A673 (cell line): ENCODE measurements around the gene XRCC1. TPM values are rescaled to one million over a fixed set of nuclear protein-coding genes. Genes with fewer than 3 reads are reported as not detected.

Source experiments
- BruUV-seq: library from RNA; stranded (reverse); fragments of 400-500 nt; replicated peaks from 2 replicates; lab custom pipeline; 2021; lab: Mats Ljungman, UMichigan
- CTCF ChIA-PET: fragments of 300-600 bp; sonication (Branson Sonifier 250); formaldehyde crosslinking; loops from one replicate; lab custom pipeline; 2022; ENCODE audit warnings: antibody characterized with exemption; lab: Charles Lee
- POLR2A ChIA-PET: fragments of 300-600 bp; sonication (Branson Sonifier 250); formaldehyde crosslinking; loops from one replicate; lab custom pipeline; 2022; ENCODE audit warnings: antibody characterized with exemption; ENCODE audit not compliant: low non-redundant PET; lab: Charles Lee
- DNase-seq: peaks from one replicate; pipeline ENCODE4 v3.0.0-alpha.2; 2015; ENCODE audit warnings: low spot score
- H3K27ac ChIP-seq: fragments of 200-600 bp; sonication (generic); 2 replicates; pipeline ENCODE4 v1.5.1; 2016; ENCODE audit warnings: mixed run types, low read depth, mild to moderate bottlenecking, mixed read lengths, antibody characterized with exemption, low read length; ENCODE audit not compliant: poor library complexity, severe bottlenecking
- H3K27me3 ChIP-seq: fragments of 200-600 bp; sonication (generic); replicated peaks from 2 replicates; pipeline ENCODE4 v1.6.1; 2017; ENCODE audit warnings: mixed run types, low read depth, mild to moderate bottlenecking, mixed read lengths, antibody characterized with exemption, low read length; ENCODE audit not compliant: insufficient read depth, poor library complexity
- H3K36me3 ChIP-seq: fragments of 200-600 bp; sonication (generic); 2 replicates; pipeline ENCODE4 v1.6.1; 2016; ENCODE audit warnings: mixed run types, mild to moderate bottlenecking, mixed read lengths, antibody characterized with exemption, low read length; ENCODE audit not compliant: insufficient read depth, poor library complexity, severe bottlenecking
- H3K4me1 ChIP-seq: fragments of 200-600 bp; sonication (generic); 2 replicates; pipeline ENCODE4 v1.6.1; 2017; ENCODE audit warnings: mixed run types, mild to moderate bottlenecking, mixed read lengths, antibody characterized with exemption, low read length; ENCODE audit not compliant: insufficient read depth, poor library complexity, severe bottlenecking
- H3K4me3 ChIP-seq: fragments of 200-600 bp; sonication (generic); 2 replicates; pipeline ENCODE4 v1.5.1; 2016; ENCODE audit warnings: low read depth, mixed run types, mild to moderate bottlenecking, mixed read lengths, low read length; ENCODE audit not compliant: poor library complexity, severe bottlenecking
- H3K9me3 ChIP-seq: fragments of 200-600 bp; sonication (generic); 2 replicates; pipeline ENCODE4 v1.6.1; 2016; ENCODE audit warnings: mixed run types, low read depth, mild to moderate bottlenecking, mixed read lengths, antibody characterized with exemption, low read length; ENCODE audit not compliant: poor library complexity, severe bottlenecking
- EZH2 ChIP-seq: fragments of 200-600 bp; sonication (generic); IDR thresholded peaks from 2 replicates; pipeline ENCODE4 v1.6.1; 2017; ENCODE audit warnings: borderline replicate concordance, low read depth, mild to moderate bottlenecking, mixed read lengths, antibody characterized with exemption, low read length; ENCODE audit not compliant: poor library complexity, severe bottlenecking
- intact Hi-C: fragments of 100-400 bp; cut with micrococcal nuclease; formaldehyde crosslinking; loops from one replicate; pipeline ENCODE4 v1.10.0; 2022; ENCODE audit not compliant: unreplicated experiment
- total RNA-seq: library from RNA; stranded (reverse); gene quantifications from 2 replicates; pipeline ENCODE4 v1.2.3, GENCODE V29; 2021
- TF ChIP-seq, protein P1 (sequence below): fragments of 300-800, 200-600 bp; sonication (generic); conservative IDR thresholded peaks from 2 replicates; pipeline ENCODE4 v1.5.1; 2017; ENCODE audit warnings: low read depth, mild to moderate bottlenecking, antibody characterized with exemption, low read length, moderate library complexity, mixed read lengths

The XRCC1 gene
- total RNA-seq, 1 experiment from 2014 or later = 69.4 TPM

DNA sequence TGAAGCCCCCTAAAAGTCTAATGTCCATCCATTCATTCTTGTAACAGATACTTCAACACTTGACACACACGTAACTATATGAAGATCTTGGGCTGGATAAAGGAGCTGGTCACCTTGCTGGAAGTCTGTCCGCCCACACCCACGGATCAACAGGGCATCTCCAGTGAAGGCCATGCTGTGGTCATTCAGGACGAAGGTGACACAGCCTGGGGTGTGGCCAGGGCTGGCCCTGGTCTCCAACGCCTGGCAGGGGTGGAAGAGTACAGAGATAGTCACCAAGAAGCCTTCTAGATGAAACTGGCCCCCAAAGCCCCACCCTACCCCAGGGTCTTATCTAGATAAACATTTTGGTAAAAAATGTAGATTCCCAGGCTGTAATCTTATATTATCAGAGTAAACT, 64.0 kb downstream of the XRCC1 start:
- no peaks in the 10 kb centered on the region for H3K9me3 ChIP-seq
- no peak for DNase-seq
- no peak overlapping the region for H3K27ac ChIP-seq
- intact Hi-C loops = no loop called here
- ChIA-PET POLR2A (no interaction called here), CTCF (interaction anchor here (0.6 to 2.0 kb wide), 2 partner anchors 8 to 9 kb away, joined by 4 to 9 read pairs; no protein-coding TSS in a partner anchor)
- no peaks in the 10 kb centered on the region for H3K4me1 ChIP-seq
- H3K36me3 ChIP-seq = peaks cover 5% of the 10 kb centered on the region
- no peak overlapping the region for H3K4me3 ChIP-seq
- TF ChIP-seq EZH2 = no peak
- TF ChIP-seq, protein P1, sequence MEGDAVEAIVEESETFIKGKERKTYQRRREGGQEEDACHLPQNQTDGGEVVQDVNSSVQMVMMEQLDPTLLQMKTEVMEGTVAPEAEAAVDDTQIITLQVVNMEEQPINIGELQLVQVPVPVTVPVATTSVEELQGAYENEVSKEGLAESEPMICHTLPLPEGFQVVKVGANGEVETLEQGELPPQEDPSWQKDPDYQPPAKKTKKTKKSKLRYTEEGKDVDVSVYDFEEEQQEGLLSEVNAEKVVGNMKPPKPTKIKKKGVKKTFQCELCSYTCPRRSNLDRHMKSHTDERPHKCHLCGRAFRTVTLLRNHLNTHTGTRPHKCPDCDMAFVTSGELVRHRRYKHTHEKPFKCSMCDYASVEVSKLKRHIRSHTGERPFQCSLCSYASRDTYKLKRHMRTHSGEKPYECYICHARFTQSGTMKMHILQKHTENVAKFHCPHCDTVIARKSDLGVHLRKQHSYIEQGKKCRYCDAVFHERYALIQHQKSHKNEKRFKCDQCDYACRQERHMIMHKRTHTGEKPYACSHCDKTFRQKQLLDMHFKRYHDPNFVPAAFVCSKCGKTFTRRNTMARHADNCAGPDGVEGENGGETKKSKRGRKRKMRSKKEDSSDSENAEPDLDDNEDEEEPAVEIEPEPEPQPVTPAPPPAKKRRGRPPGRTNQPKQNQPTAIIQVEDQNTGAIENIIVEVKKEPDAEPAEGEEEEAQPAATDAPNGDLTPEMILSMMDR = no peak
- BruUV-seq = no TSS peak
- no peaks in the 10 kb centered on the region for H3K27me3 ChIP-seq

DNA sequence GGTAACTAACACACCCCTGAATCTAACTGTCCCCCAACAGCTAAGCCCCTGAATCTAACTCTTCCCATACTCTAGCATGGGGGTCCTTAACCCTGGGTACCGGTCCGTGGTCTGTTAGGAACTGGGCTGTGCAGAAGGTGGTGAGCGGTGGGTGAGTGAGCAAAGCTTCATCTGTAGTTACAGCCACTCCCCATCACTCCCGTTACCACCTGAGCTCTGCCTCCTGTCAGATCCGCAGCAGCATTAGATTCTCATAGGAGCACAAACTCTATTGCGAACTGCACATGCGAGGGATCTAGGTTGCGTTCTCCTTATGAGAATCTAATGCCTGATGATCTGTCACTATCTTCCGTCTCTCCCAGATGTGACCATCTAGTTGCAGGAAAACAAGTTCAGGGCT, 64.6 kb downstream of the XRCC1 start:
- Histone ChIP-seq H3K9me3 (no peaks in the 10 kb centered on the region), H3K4me3 (no peak overlapping the region), H3K36me3 (peaks cover 5% of the 10 kb centered on the region), H3K27ac (no peak overlapping the region), H3K4me1 (no peaks in the 10 kb centered on the region), H3K27me3 (no peaks in the 10 kb centered on the region)
- TF ChIP-seq, protein P1 = no peak
- TF ChIP-seq EZH2 = no peak
- DNase-seq = no peak
- BruUV-seq = no TSS peak
- CTCF ChIA-PET = interaction anchor here (0.6 to 2.0 kb wide), 3 partner anchors 9 to 65 kb away, joined by 4 to 9 read pairs (median 6); no protein-coding TSS in a partner anchor
- intact Hi-C loops = no loop called here
- POLR2A ChIA-PET = interaction anchor here (0.6 kb wide), 1 partner anchor 123 kb away, joined by 6 read pairs; no protein-coding TSS in a partner anchor

DNA sequence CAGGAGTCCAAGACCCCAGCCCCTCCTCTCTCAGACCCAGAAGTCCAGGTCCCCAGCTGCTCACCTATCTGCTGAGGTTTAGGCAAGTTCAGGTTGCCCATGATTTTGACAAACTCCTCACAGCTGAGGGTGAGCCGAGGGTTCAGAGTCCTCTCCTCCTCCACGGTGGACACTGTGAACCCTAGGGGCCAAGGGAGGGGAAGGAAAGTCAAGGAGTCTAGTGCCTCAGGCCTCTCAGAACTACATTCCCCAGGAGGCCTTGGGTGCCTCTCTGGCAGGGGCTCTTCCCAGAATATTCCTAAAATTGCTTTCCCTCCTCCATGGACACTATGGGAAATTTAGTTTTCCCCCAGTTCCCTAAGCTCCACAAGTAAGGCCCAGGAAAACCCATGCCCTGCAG, 67.4 kb downstream of the XRCC1 start:
- CTCF ChIA-PET = no interaction called here
- Histone ChIP-seq H3K27me3 (no peaks in the 10 kb centered on the region), H3K4me3 (no peak overlapping the region), H3K36me3 (peaks cover 5% of the 10 kb centered on the region), H3K9me3 (no peaks in the 10 kb centered on the region), H3K27ac (no peak overlapping the region), H3K4me1 (peaks cover 3% of the 10 kb centered on the region)
- TF ChIP-seq EZH2 = no peak
- TF ChIP-seq, protein P1 = no peak
- POLR2A ChIA-PET = no interaction called here
- DNase-seq = no peak
- intact Hi-C loops = no loop called here
- BruUV-seq = no TSS peak
